T-helper 1 cell treated with Interleukin-12 subunit alpha and Interleukin-12 subunit beta and Interleukin-4 antibody, amounts not matched to agents 30 ng/mL and 1 ng/mL, for 36 hours (primary cell): ENCODE data around the gene SIGLEC6. TPM values are rescaled to one million over a fixed set of nuclear protein-coding genes. Genes with fewer than 3 reads are reported as not detected.

Source experiments
- intact Hi-C: fragments of 100-400 bp; cut with micrococcal nuclease; formaldehyde crosslinking; loops from one replicate; pipeline ENCODE4 v1.15.1; 2024
- total RNA-seq: library from RNA; stranded (reverse); gene quantifications from 2 replicates; pipeline ENCODE4 v1.2.3, GENCODE V29; 2022

SIGLEC6 gene
- total RNA-seq, 1 donor from 2014 or later = 0.34 TPM

- intact Hi-C loops = no loop called here
These were observed 18.3 kb upstream of the SIGLEC6 start for GRCh38 chr19:51549533-51550324.

DNA sequence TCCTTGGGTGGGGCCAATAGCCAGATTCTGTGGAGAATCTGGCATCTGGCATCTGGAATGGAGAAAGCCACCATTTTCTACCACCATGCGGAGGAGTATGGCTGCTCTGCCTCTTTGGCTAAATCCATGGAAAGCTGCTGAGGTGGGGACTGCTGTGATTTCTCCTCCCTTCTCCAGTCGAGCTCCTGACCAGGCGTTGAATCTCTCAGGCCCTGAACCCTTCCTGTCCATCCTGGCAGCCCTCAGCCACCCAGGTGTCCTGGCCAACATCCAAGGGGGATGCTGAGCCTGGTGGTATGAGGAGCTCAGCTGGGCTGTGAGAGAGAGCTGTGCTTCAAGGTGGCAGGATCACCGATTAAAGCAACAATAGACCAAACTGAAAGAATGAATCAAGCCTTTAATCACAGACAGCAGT, 17.4 kb upstream of the SIGLEC6 start:
- intact Hi-C loops = no loop called here

- intact Hi-C loops = no loop called here
These were observed 16.8 kb upstream of the SIGLEC6 start for GRCh38 chr19:51548213-51548651.

DNA sequence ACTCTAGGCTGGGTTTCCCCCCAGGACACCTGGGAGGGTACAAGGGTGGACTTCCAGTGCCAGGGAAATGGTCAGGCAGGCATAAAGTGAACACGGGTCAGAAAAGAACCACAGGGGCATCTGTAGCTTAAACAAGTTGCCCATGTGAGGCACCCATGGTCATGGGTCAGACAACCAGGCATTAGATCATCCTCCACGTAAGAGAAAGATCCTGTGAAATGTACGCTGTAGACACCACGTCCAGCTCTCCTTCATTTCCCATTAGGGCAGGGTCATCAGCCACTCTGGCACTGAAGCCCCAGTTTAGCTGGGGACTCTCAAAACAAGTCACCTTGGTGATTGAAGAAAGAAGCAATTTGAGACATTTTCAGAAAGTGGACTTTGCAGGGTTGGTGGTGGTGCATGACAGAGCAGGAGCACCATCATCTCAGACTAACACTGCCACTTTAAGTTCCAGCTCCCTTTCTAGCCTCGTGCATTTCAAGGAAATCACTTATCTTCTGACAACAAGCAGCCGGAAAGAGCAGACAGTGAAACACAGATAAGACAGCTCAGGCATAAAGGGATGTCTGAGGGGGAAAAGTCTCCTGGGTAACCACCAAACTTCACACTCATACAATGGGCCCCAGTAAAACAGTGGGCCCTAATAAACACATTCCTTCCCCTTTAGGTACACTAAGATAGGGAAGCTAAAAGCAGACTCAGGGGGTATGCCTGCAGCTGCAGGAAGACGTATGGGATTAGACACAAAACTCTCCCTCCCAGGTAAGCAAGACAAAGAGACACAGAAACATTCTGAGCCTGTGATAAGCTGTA, 16.1 kb upstream of the SIGLEC6 start:
- intact Hi-C loops = no loop called here

DNA sequence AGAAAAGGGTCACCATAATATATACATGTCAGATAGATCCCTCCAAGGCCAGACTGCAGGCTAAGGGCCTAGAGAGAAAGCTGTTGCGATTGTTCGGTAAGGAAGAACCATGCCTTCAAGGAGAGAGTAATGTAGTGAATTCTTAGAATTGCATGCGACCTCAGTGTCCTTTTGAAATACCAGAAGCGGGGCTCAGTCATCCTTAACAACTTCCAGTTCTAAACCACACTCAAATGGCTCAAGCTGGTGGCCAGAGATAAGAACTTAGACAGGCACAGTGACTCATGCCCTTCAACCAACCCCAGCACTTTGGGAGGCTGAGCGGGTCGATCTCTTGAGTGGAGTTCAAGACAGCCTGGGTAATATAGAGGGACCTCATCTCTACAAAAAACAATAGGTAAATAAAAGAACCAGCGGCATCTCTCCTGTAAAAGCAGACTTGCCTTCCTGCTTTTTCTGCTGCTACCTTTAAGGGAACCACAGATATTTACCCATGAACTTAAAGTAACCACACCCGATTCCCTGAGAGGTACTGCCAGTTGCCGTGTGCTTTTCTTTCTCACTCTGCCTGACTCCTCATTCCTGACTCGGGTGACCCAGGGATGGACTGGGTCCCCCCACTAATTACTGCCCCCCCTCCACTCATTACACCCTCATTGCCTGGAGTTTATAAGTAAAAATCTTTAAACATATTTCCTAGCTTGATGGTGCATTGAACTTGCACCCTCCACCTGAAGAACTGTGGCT, 15.4 kb upstream of the SIGLEC6 start:
- intact Hi-C loops = no loop called here

- intact Hi-C loops = no loop called here
These were observed 14.7 kb upstream of the SIGLEC6 start for GRCh38 chr19:51546107-51546649.

DNA sequence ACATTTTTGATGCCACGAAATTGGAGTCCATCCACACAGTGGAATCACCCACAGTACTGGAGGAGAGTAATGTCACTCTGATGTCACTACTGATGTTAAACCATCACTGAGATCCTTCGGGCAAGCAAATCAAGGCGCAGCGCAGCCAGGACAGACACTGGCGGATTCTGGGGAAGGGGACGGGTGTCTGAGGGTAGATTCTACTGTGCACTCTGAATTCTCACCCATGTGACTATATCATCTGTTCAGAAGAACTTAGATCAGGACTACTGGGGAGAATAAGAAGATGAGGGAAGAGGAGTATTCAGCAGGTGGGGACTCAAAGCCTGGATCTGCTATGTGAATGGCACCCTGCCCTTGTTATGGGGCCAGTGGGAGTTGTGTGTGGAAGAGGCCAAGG, 12.6 kb upstream of the SIGLEC6 start:
- intact Hi-C loops = no loop called here

DNA sequence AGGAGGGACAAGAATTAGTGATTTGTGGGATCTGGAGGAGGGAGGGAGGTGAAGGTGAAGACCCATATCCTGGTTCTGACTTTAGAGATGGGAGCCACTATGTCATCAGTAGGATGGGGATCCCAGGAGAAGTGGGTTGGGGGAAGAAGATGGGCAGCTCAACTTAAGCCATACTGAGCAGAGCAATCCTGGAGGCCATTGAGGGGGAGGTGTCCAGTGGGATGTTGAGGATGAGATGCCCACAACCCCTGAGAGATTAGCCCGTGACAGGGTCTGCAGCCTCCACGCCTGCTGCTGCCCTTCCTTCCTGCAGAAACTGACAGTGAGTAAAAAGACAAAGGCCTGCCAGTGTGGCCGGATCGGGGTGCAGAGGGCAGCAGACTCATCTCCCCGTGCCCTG, 11.2 kb upstream of the SIGLEC6 start:
- intact Hi-C loops = no loop called here

DNA sequence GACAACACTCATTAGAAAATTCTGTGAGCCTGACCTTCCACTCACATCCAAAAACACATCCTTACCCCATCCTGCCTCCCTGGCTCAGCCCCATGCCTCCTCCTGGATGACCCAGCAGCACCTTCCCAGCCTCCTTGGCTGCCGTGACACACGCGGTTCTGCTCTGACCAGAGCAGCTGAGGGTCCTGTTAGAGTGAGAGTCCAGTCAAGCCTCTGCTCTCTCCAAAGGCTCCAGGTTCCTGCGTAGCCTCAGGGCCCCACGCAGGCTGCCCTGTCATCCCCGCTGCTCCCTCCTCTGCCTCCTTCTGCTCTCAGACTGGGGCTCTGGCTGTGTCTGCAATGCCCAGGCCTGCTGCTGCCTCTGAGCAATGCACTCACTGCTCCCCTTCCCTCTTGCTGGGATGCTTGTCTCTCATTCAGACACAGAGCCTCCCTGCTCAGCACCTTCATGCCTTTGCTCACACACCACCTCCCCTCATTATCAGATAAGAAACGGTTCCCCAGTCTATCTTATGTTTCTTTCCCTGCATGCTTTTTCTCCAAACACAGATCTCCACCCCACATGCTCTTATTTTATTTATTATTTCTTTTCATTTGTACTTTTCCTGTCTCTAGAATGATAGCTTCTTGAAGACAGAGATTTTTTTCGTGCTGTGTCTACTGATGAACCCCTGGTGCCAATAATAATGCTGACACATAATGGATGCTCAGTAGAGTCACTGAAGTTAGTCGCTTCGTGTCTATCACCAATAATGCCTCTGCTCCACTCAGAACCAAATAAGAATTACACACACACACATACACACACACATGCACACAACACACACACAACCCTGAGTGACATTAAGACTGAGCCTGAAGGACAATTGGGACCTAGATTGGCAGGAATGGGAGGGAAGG, 10.2 kb upstream of the SIGLEC6 start:
- intact Hi-C loops = no loop called here

DNA sequence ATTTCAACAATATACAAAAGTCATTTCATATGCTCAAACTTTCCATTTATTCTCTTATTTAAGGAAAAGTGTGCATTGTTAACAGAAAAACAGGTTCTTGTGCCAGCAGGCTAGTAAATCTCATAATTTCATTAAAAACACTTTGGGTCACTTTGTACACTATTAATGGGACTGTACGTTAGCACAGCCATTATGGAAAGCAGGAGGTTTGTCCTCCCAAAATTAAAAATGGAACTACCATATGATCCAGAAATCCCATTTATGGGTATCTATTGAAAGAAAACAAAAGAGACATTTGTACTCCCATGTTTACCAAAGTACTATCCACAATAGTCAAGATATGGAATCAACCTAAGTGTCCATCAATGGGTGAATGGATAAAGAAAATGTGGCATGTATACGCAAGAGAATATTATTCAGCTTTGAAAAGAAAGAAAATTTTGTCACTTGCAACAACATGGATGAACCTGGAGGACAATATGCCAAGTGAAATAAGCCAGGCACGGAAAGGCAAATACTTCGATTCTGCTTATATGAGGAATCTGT, 8.4 kb upstream of the SIGLEC6 start:
- intact Hi-C loops = no loop called here

DNA sequence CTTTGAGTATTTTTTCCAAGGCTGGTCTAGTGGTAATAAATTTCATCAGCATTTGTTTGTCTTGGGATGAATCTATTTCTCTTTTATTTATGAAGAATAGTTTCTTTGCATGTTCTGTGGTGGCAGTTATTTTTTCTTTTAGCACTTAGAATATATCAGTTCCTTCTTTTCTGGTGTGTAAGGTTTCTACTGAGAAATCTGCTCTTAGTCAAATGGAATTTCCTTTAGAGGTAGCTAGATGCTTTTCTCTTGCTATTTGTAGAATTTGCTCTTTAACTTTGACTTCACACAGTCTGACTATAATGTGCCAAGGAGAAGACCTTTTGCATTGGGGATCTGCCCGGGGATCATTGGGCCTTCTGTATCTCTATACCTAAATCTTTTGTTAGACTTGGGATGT, 4.1 kb upstream of the SIGLEC6 start:
- intact Hi-C loops = no loop called here

DNA sequence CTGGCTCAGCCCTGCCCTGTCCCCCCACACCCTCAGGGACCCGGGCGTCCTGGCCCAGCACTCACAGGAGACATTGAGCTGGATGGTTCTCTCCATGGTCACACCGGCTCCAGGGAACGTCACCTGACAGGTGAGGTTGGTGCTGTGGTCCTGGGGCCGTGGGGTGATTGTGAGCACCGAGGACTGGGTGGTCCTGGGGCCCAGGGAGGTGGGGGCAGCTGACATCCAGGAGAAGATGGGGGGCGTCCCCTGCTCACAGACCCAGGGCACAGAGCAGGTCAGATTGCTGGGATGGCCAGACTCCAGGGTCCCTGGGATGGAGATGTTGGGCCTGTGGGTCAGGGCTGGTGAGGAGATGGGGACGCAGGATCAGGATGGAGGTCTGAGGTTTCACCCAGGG, 854 bp downstream of the SIGLEC6 start:
- intact Hi-C loops = no loop called here

GRCh38 chr19:51529301-51529700, 2.2 kb downstream of the SIGLEC6 start:
- intact Hi-C loops = no loop called here

DNA sequence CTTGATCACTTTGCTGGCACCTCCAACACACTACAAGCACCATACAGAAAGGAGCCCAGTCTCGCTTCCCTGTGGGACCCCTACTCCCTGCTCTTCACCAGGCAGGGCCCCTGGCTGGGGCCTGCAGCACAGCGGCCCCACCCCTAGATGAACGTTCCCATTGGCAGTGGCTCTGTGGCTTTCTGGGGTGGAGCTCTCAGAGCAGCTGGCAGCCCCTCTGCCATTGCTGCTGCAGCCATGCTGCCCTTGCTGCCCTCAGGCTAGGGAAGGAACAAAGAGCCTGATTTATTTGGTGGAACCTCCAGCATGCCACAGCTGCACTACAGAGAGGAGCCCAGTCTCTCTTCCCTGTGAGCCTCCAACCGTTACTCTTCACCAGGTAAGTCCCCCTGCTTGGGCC, 5.8 kb downstream of the SIGLEC6 start:
- intact Hi-C loops = no loop called here

GRCh38 chr19:51524666-51525264, 6.7 kb downstream of the SIGLEC6 start:
- intact Hi-C loops = no loop called here

- intact Hi-C loops = no loop called here
These were observed 9.7 kb downstream of the SIGLEC6 start for GRCh38 chr19:51521781-51522180.

DNA sequence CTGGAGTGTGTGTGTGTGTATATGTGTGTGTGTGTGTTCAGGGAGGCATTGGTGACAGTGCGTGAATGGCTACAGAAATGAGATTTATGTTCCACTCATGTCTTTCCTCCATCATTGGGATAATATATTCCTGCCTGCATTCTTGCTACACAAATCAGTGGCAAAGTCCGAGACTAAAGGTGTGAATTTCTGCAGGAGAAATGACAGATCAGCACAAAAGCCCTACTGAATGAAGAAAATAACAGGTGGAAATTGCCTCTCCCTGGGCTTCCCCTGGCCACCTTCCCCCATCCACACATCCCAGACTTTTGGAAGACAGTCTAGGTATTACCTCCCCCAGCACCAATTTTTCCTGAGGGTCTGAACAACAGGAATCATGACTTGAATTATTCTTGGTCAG, 10.1 kb downstream of the SIGLEC6 start:
- intact Hi-C loops = no loop called here

GRCh38 chr19:51520728-51521127, 10.7 kb downstream of the SIGLEC6 start:
- intact Hi-C loops = no loop called here

DNA sequence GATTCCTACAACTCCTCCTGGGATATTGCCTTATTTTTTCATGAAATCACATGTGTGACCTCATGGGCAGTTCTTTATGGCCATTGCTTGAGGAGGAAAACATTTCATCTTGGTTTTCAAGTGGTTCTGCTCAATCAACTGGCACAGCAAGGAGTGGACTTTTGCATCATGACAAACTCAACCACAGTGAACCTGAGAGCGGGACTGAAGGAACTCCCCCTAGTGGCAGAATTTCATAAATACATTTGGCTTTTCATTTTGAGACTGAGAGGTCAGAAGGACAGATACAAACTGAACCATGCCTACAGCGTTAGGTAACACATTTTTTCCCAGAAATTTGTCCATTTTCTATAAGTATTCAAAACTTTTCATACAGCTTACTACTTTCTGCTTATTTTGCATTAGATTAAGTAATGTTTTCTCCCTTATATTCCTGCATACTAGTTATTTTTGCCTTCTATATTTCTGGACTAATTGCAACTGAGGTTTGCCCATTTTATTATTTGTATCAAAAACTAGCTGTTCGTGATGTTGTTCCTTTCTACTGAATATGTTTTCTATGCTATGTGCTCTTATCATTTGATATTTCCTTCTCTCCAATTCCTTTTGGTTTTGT, 16.5 kb downstream of the SIGLEC6 start:
- intact Hi-C loops = loop anchor here (1.0 to 10.0 kb wide), 5 partner anchors 42 to 360 kb away; partner anchors contain the start of gene C19orf84
